ENCODE data around the gene RALGPS1. TPM values are rescaled to one million over a fixed set of nuclear protein-coding genes. Genes with fewer than 3 reads are reported as not detected.

RALGPS1 gene
- total RNA-seq, 2 experiments from 2014 or later = 2.1 to 2.4 TPM

- no peak overlapping the region for H3K4me3 Mint-ChIP-seq
- peaks cover 15% of the 10 kb centered on the region for H3K4me1 Mint-ChIP-seq (ENCODE audit: low read depth)
- H3K36me3 Mint-ChIP-seq (ENCODE audit: low read depth) = no peaks in the 10 kb centered on the region
- intact Hi-C loops (cut with micrococcal nuclease) = no loop called here
- CTCF ChIA-PET = interaction anchor here (0.6 kb wide), 1 partner anchor 105 kb away, joined by 3 read pairs; no protein-coding TSS in a partner anchor
- no peaks in the 10 kb centered on the region for H3K9me3 Mint-ChIP-seq
- no peak for DNase-seq
- H3K27ac Mint-ChIP-seq = no peak overlapping the region
- no peaks in the 10 kb centered on the region for H3K27me3 Mint-ChIP-seq (ENCODE audit: low read depth)
Observed at GRCh38 chr9:127159325-127159801, 244.8 kb downstream of the RALGPS1 start.

- Mint-ChIP-seq H3K27me3 (ENCODE audit: low read depth) (no peaks in the 10 kb centered on the region), H3K27ac (no peak overlapping the region), H3K4me3 (no peak overlapping the region), H3K9me3 (no peaks in the 10 kb centered on the region), H3K36me3 (ENCODE audit: low read depth) (no peaks in the 10 kb centered on the region), H3K4me1 (ENCODE audit: low read depth) (peaks cover 12% of the 10 kb centered on the region)
- CTCF ChIA-PET = no interaction called here
- no peak for DNase-seq
- intact Hi-C loops (cut with micrococcal nuclease) = no loop called here
Observed at GRCh38 chr9:127159949-127160610, 245.5 kb downstream of the RALGPS1 start.

- CTCF ChIA-PET = no interaction called here
- DNase-seq = no peak
- intact Hi-C loops (cut with micrococcal nuclease) = no loop called here
- no peak overlapping the region for H3K4me3 Mint-ChIP-seq
- H3K4me1 Mint-ChIP-seq (ENCODE audit: low read depth) = peaks cover 12% of the 10 kb centered on the region
- H3K36me3 Mint-ChIP-seq (ENCODE audit: low read depth) = no peaks in the 10 kb centered on the region
- no peaks in the 10 kb centered on the region for H3K27me3 Mint-ChIP-seq (ENCODE audit: low read depth)
- H3K27ac Mint-ChIP-seq = no peak overlapping the region
- H3K9me3 Mint-ChIP-seq = no peaks in the 10 kb centered on the region
Observed at GRCh38 chr9:127161081-127161624, 246.6 kb downstream of the RALGPS1 start.

- Mint-ChIP-seq H3K27me3 (ENCODE audit: low read depth) (no peaks in the 10 kb centered on the region), H3K27ac (no peak overlapping the region), H3K4me1 (ENCODE audit: low read depth) (peaks cover 12% of the 10 kb centered on the region), H3K9me3 (no peaks in the 10 kb centered on the region), H3K4me3 (no peak overlapping the region), H3K36me3 (ENCODE audit: low read depth) (no peaks in the 10 kb centered on the region)
- CTCF ChIA-PET = no interaction called here
- intact Hi-C loops (cut with micrococcal nuclease) = no loop called here
- peak; percentile 19 for DNase-seq
Observed at GRCh38 chr9:127162046-127162863, 247.7 kb downstream of the RALGPS1 start.

GRCh38 chr9:127162864-127163365 lies 248.3 kb downstream of the RALGPS1 start:
- intact Hi-C loops (cut with micrococcal nuclease) = no loop called here
- CTCF ChIA-PET = no interaction called here

GRCh38 chr9:127163409-127163808 lies 248.8 kb downstream of the RALGPS1 start:
- Mint-ChIP-seq H3K36me3 (ENCODE audit: low read depth) (no peaks in the 10 kb centered on the region), H3K27me3 (ENCODE audit: low read depth) (no peaks in the 10 kb centered on the region), H3K9me3 (no peaks in the 10 kb centered on the region), H3K27ac (no peak overlapping the region), H3K4me1 (ENCODE audit: low read depth) (peaks cover 12% of the 10 kb centered on the region), H3K4me3 (no peak overlapping the region)
- CTCF ChIA-PET = no interaction called here
- DNase-seq = peak; percentile 61
- intact Hi-C loops (cut with micrococcal nuclease) = no loop called here

More at GRCh38 chr9:127162864-127163365, 248.3 kb downstream of the RALGPS1 start:
- Mint-ChIP-seq H3K9me3 (no peaks in the 10 kb centered on the region), H3K4me3 (no peak overlapping the region), H3K27me3 (ENCODE audit: low read depth) (no peaks in the 10 kb centered on the region), H3K4me1 (ENCODE audit: low read depth) (peaks cover 12% of the 10 kb centered on the region), H3K27ac (no peak overlapping the region), H3K36me3 (ENCODE audit: low read depth) (no peaks in the 10 kb centered on the region)
- DNase-seq = no peak

GRCh38 chr9:127165116-127165515 lies 250.5 kb downstream of the RALGPS1 start:
- no peak for DNase-seq
- CTCF ChIA-PET = interaction anchor here (0.7 kb wide), 1 partner anchor 10 kb away, joined by 3 read pairs; no protein-coding TSS in a partner anchor
- H3K27ac Mint-ChIP-seq = no peak overlapping the region
- no peaks in the 10 kb centered on the region for H3K9me3 Mint-ChIP-seq
- H3K36me3 Mint-ChIP-seq (ENCODE audit: low read depth) = no peaks in the 10 kb centered on the region
- peaks cover 12% of the 10 kb centered on the region for H3K4me1 Mint-ChIP-seq (ENCODE audit: low read depth)
- intact Hi-C loops (cut with micrococcal nuclease) = no loop called here
- H3K4me3 Mint-ChIP-seq = no peak overlapping the region
- H3K27me3 Mint-ChIP-seq (ENCODE audit: low read depth) = no peaks in the 10 kb centered on the region

GRCh38 chr9:127166111-127166510 lies 251.5 kb downstream of the RALGPS1 start:
- Mint-ChIP-seq H3K9me3 (no peaks in the 10 kb centered on the region), H3K27ac (no peak overlapping the region), H3K27me3 (ENCODE audit: low read depth) (no peaks in the 10 kb centered on the region), H3K4me3 (no peak overlapping the region), H3K36me3 (ENCODE audit: low read depth) (no peaks in the 10 kb centered on the region), H3K4me1 (ENCODE audit: low read depth) (peaks cover 12% of the 10 kb centered on the region)
- no peak for DNase-seq
- CTCF ChIA-PET = interaction anchor here (0.7 kb wide), 1 partner anchor 225 kb away, joined by 3 read pairs; no protein-coding TSS in a partner anchor
- intact Hi-C loops (cut with micrococcal nuclease) = no loop called here

- H3K27ac Mint-ChIP-seq = no peak overlapping the region
- no peaks in the 10 kb centered on the region for H3K27me3 Mint-ChIP-seq (ENCODE audit: low read depth)
- H3K36me3 Mint-ChIP-seq (ENCODE audit: low read depth) = no peaks in the 10 kb centered on the region
- peak; percentile 20 for DNase-seq
- H3K4me1 Mint-ChIP-seq (ENCODE audit: low read depth) = peaks cover 12% of the 10 kb centered on the region
- H3K4me3 Mint-ChIP-seq = no peak overlapping the region
- CTCF ChIA-PET = interaction anchor here (0.7 kb wide), 1 partner anchor 226 kb away, joined by 3 read pairs; no protein-coding TSS in a partner anchor
- intact Hi-C loops (cut with micrococcal nuclease) = no loop called here
- H3K9me3 Mint-ChIP-seq = no peaks in the 10 kb centered on the region
Observed at GRCh38 chr9:127166651-127167524, 252.3 kb downstream of the RALGPS1 start.

GRCh38 chr9:127167560-127168326 lies 253.2 kb downstream of the RALGPS1 start:
- H3K27me3 Mint-ChIP-seq (ENCODE audit: low read depth) = no peaks in the 10 kb centered on the region
- H3K27ac Mint-ChIP-seq = no peak overlapping the region
- DNase-seq = no peak
- H3K36me3 Mint-ChIP-seq (ENCODE audit: low read depth) = no peaks in the 10 kb centered on the region
- H3K9me3 Mint-ChIP-seq = no peaks in the 10 kb centered on the region
- no peak overlapping the region for H3K4me3 Mint-ChIP-seq
- CTCF ChIA-PET = interaction anchor here (1.0 kb wide), 1 partner anchor 13 kb away, joined by 3 read pairs; no protein-coding TSS in a partner anchor
- H3K4me1 Mint-ChIP-seq (ENCODE audit: low read depth) = peaks cover 6% of the 10 kb centered on the region
- intact Hi-C loops (cut with micrococcal nuclease) = no loop called here

Data from activated naive CD4-positive, alpha-beta T cell treated with anti-CD3 and anti-CD28 coated beads for 36 hours (primary cell).